GM21390 (cell line): ENCODE measurements around the gene ZNF148.

ENCODE experiments used
- ATAC-seq: cut with Tn5 transposase; IDR thresholded peaks from one replicate; pipeline ENCODE4 v1.9.1; 2021; ENCODE audit not compliant: unreplicated experiment

The ZNF148 gene

GRCh38 chr3:125289429-125289981, 85.6 kb downstream of the ZNF148 start:
- no peak for ATAC-seq

- no peak for ATAC-seq
Measured at GRCh38 chr3:125287248-125287647, 87.9 kb downstream of the ZNF148 start.

- ATAC-seq = no peak
Measured at GRCh38 chr3:125281381-125281780, 93.7 kb downstream of the ZNF148 start.

DNA sequence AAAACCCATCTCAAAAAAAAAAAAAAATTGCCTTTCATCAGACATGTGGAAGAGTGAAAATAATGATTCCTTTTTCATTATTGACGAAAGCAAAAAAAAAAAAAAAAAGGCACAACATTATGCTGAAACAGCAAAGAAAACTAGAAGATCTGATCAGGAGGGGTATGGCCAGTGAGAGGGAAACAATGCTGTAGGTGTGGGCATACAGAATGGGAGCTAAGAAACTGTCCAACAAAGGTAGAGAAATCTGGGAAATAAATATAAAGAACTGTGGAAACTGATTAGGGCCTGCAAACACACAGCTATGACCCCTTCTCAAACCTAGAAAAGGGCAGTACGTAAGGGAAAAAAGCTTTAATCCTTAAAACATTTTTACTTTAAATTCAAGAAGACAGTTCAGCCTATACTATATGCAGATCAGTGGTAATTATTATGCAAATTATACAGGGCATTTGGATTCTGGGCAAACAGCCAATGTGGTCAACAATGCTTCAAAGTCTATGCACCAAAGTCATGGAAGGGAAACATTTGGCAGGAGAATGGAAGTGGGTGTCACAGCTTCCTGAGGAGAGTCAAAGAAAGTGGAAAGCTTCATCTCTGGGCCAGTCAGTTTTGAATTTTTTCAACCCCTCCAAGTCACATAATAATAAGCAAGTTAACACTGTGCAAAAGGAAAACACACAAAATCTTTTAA, 94.3 kb downstream of the ZNF148 start:
- no peak for ATAC-seq

DNA sequence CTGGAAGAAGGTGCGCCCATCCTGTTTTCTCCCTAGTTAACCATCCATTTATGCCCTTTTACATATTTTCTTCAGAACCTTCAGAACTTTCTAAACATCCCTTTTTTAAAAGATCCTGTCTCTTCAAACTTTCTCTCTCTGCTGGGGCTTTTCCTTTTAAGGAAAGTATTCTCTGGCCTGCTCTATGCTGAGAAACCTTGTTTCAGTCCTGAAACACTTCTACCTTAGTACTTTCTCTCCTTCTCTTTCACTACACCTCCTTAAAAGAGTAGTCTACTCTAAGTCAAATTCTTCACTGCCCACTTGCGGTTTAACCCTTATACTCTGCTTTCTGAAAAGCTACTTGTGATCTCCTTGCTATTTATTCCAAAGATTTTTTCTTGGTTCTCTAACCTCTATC, 97.0 kb downstream of the ZNF148 start:
- ATAC-seq = no peak

DNA sequence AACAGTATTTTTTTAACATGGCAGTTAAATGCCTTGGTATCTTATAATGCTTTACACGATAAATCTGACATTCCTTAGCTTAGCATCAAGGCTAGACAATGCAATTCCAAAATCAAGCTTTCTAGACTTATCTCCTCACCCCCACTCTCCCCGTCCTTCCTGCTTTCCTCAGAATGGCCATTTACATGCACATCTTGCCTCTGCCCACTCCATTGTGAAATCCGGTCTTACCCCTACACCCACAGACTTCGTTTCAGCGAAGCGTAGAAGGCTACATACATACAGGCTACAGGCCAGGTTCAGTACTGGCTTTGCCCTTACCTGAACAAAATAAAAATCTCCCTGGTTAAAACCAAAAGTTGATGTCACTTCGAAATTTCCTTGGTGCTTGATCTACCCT, 104.0 kb downstream of the ZNF148 start:
- ATAC-seq = no peak

GRCh38 chr3:125267460-125267859, 107.7 kb downstream of the ZNF148 start:
- ATAC-seq = no peak

GRCh38 chr3:125266971-125267370, 108.2 kb downstream of the ZNF148 start:
- no peak for ATAC-seq

GRCh38 chr3:125262161-125262560, 113.0 kb downstream of the ZNF148 start:
- ATAC-seq = no peak

- no peak for ATAC-seq
Measured at GRCh38 chr3:125261031-125261430, 114.1 kb downstream of the ZNF148 start.

DNA sequence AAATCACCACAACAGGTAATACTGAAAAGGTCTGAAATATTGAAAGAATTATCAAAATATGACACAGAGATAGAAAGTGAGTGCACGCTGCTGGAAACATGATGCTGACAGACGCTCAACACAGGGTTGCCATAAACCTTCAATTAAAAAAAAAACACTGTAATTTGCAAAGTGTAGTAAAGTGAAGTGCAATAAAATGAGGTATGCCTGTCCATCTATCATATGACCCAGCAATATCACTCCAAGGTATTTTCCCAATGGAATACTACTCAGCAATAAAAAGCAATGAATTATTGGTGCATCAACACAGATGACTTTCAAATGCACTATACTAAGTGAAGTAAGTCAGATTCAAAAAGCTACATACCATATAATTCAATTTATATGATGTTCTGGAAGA, 115.0 kb downstream of the ZNF148 start:
- ATAC-seq = no peak

- no peak for ATAC-seq
Measured at GRCh38 chr3:125257536-125257935, 117.6 kb downstream of the ZNF148 start.

- ATAC-seq = no peak
Measured at GRCh38 chr3:125256675-125257074, 118.5 kb downstream of the ZNF148 start.

GRCh38 chr3:125250973-125251372, 124.2 kb downstream of the ZNF148 start:
- no peak for ATAC-seq

DNA sequence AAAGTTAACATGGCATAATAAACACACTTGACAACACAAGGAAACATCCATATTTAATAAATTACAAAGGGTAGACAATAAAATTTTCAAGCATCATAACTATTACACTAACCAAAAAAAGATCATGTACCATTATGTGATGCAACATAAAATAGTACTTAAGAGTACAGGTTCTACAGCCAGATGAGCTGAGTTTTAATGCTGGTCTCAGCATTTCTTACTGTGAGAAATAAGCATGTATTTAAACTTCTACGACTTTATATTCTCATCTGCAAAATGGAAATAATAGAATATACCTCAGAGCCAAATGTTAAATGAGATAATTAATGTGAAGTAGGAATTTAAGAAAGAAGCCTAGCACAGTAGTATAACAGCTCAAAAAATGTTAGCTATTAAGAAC, 128.9 kb downstream of the ZNF148 start:
- no peak for ATAC-seq

GRCh38 chr3:125245521-125245920, 129.6 kb downstream of the ZNF148 start:
- ATAC-seq = no peak

GRCh38 chr3:125240496-125240895, 134.6 kb downstream of the ZNF148 start:
- ATAC-seq = no peak

DNA sequence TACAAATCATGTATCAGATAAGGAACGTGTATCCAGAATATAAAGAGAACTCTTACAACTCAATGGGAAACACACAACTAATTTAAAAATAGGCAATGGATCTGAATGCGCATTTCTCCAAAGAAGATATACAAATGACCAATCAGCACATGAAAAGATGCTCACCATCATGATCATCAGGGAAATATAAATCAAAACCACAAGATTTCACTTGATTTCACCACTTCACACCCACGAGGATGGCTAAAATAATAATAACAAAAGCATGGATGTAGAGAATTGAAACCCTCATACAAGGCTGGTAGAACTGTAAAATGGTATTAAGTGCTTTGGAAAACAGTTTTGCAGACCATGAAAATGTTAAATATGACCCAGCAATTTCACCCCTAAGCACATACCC, 135.9 kb downstream of the ZNF148 start:
- no peak for ATAC-seq

GRCh38 chr3:125238759-125239158, 136.4 kb downstream of the ZNF148 start:
- ATAC-seq = no peak

DNA sequence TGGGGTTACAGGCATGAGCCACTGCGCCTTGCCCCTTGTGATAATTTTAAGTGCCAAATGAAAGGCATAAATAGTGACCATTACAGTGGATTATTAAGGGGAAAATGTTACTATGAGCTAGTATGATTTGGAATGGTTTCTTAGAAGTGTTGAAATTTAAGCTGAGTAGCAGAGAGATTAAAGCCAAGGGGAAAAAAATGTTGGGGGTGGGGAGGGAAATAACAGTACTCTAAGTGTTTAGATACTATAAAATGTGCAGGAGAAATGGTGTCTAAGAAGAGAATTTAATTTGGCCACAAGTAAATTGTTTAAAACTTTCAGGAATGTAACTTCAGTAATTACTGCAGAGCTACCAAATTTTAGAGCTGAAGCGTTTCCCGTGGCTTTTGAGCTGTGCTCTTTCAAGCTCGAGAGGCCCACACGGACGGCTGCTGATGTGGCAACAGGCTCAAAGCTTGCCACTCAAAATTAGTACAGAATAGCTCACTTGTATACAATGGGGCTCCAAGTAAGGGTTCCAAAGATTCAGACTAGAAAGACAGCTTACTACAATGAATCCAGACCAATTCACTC, 138.7 kb downstream of the ZNF148 start:
- ATAC-seq = no peak

- ATAC-seq = no peak
Measured at GRCh38 chr3:125234831-125235230, 140.3 kb downstream of the ZNF148 start.

GRCh38 chr3:125232401-125232800, 142.7 kb downstream of the ZNF148 start:
- no peak for ATAC-seq

- no peak for ATAC-seq
Measured at GRCh38 chr3:125231895-125232294, 143.2 kb downstream of the ZNF148 start.
